ENCODE data around the gene ERCC6L2.

ERCC6L2 gene

DNA sequence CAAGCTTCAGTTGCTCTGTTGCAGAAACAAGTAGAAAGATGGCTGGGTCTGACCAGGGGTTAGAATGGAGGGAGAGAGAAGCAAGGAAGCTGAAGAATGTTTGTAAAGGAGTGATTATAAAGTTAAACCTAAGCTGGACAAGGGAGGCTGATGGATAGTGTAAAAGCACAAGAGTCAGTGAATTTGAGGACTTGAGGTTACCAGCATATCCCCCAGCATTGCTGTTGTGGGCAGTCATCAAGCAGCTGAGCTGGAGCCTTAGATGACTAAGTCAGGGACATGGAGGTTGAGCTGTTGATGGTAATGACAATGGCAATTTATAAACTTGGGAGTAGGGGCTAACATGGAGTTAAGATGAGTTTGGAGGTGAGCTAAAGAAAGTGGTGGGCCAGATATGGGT is 131.5 kb downstream of the ERCC6L2 start:
- TF ChIP-seq, protein P1, sequence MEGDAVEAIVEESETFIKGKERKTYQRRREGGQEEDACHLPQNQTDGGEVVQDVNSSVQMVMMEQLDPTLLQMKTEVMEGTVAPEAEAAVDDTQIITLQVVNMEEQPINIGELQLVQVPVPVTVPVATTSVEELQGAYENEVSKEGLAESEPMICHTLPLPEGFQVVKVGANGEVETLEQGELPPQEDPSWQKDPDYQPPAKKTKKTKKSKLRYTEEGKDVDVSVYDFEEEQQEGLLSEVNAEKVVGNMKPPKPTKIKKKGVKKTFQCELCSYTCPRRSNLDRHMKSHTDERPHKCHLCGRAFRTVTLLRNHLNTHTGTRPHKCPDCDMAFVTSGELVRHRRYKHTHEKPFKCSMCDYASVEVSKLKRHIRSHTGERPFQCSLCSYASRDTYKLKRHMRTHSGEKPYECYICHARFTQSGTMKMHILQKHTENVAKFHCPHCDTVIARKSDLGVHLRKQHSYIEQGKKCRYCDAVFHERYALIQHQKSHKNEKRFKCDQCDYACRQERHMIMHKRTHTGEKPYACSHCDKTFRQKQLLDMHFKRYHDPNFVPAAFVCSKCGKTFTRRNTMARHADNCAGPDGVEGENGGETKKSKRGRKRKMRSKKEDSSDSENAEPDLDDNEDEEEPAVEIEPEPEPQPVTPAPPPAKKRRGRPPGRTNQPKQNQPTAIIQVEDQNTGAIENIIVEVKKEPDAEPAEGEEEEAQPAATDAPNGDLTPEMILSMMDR (IDR thresholded peaks at IDR 0.05; ENCODE audit: control insufficient read depth, insufficient read depth, low read depth, low read length, missing control alignments), result no peak
- DNase-seq (ENCODE audit: low read depth), result peak; percentile 1

DNA sequence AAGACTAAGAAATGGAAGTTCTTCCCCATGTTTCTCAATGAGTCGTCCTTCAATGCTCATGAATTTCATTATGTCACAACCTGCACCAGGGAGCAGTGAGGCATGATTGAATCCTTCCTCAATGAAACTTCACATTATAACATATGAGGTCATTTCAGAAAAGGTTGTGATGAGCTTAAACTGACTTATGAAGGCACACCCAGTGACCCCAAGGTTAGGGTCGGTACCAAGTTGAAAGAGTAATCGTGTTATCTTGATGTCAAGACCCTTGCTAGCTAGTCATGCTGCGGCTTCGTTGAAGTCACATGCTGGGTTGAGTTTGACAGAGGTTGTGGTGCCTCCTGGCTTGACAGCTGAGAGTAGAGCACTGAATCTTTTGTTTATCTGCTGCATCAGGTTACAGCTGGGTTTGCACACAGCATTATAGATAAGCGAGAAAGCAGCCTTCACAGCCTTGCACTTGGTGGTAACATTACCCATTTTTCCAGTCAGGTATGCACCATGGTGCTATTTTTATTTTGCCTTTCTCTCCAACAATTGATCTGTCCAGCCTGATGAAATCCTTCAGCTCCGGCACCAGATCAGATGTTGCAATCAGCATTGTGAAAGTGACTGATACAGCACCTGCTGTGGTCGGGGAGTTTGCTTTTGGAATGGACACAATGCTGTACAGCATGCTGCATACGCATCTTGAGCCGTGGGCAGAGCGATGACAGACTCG is 133.2 kb downstream of the ERCC6L2 start:
- no peak overlapping the region for H3K4me3 ChIP-seq (ENCODE audit: control insufficient read depth, low read depth, low read length)
- no peak for DNase-seq (ENCODE audit: low read depth)
- TF ChIP-seq, protein P1 (IDR thresholded peaks at IDR 0.05; ENCODE audit: control insufficient read depth, insufficient read depth, low read depth, low read length, missing control alignments), result no peak

More for the DNA sequence above, 131.5 kb downstream of the ERCC6L2 start:
- no peak overlapping the region for H3K4me3 ChIP-seq (ENCODE audit: control insufficient read depth, low read depth, low read length)

GRCh38 chr9:96009223-96009602 is 133.7 kb downstream of the ERCC6L2 start:
- no peak overlapping the region for H3K4me3 ChIP-seq (ENCODE audit: control insufficient read depth, low read depth, low read length)
- TF ChIP-seq, protein P1 (IDR thresholded peaks at IDR 0.05; ENCODE audit: control insufficient read depth, insufficient read depth, low read depth, low read length, missing control alignments), result no peak
- DNase-seq (ENCODE audit: low read depth), result no peak

DNA sequence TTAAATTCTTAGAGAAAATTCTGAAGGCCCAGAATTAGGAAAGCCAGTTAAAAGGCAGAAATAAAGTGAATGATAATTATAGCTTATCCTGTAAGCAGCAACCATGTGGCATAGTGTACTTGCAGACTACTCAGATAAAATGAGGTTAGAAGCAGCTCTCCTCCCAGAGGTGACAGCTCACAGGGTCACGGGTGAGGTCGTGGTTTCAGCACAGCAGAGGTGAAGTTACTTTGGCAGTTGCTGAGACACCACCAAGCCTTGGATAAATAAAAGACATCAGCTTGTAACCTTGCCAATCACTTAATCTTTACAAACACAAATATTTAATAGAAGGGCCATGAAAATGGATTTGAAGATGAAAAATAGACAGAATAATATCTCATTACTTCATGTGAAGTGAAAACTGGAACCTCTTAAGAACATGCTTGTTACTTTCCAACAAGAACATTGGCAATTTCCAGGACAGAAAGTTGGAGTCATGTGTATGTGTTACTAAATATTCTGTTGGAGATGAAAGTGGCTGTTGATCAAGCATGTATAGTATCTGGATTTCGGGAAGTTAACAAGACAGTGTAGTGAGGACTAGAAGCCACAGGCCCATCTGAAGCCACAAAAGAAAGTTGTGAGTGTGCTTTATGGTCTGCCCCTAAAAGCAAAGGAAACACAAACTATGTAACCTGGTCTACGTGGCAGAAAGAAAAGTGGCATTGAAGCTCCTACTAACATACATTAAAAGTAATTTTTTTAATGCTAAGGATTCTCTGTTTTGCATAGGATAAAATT is 134.4 kb downstream of the ERCC6L2 start:
- no peak overlapping the region for H3K4me3 ChIP-seq (ENCODE audit: control insufficient read depth, low read depth, low read length)
- no peak for DNase-seq (ENCODE audit: low read depth)
- TF ChIP-seq, protein P1 (IDR thresholded peaks at IDR 0.05; ENCODE audit: control insufficient read depth, insufficient read depth, low read depth, low read length, missing control alignments), result no peak

DNA sequence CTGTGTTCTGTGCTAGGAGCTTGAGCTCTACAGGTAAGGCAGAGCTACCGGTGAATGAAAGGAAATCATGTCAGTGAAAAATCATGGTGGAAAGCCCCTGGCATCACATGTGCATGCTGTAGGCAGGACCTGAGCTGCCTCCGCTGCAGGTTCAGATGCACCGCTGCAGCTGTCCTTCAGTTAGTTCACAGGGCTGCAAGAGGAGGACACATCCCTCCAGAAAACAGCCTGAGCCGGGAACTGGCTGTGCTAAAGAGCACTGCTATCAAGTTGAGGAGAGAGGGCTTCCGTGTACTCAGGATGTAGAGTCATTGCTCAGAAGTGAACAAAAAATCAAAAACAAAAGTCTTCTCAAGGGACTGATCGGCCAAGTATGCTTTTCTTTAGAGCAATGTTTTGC is 138.6 kb downstream of the ERCC6L2 start:
- TF ChIP-seq, protein P1 (IDR thresholded peaks at IDR 0.05; ENCODE audit: control insufficient read depth, insufficient read depth, low read depth, low read length, missing control alignments), result no peak
- no peak for DNase-seq (ENCODE audit: low read depth)
- no peak overlapping the region for H3K4me3 ChIP-seq (ENCODE audit: control insufficient read depth, low read depth, low read length)

GRCh38 chr9:96015876-96016686 is 140.6 kb downstream of the ERCC6L2 start:
- H3K4me3 ChIP-seq (ENCODE audit: control insufficient read depth, low read depth, low read length), result no peak overlapping the region
- no peak for DNase-seq (ENCODE audit: low read depth)
- TF ChIP-seq, protein P1 (IDR thresholded peaks at IDR 0.05; ENCODE audit: control insufficient read depth, insufficient read depth, low read depth, low read length, missing control alignments), result no peak
